ENCODE results near the gene WNT3A.

DNA sequence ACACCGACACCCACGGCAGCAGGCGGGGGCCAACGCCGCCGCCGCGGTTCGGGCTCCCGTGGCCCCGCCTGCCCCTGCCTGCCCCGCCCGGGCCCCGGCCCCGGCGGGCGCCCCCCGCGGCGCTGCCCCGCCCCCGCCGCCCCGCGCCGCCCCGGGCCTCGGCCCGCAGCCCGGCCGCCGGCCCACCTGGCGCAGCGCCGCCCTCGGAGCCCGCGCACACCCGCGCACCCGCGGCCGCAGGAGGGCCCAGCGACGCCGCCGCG, at the start of gene WNT3A:
- TF ChIP-seq, protein P1, sequence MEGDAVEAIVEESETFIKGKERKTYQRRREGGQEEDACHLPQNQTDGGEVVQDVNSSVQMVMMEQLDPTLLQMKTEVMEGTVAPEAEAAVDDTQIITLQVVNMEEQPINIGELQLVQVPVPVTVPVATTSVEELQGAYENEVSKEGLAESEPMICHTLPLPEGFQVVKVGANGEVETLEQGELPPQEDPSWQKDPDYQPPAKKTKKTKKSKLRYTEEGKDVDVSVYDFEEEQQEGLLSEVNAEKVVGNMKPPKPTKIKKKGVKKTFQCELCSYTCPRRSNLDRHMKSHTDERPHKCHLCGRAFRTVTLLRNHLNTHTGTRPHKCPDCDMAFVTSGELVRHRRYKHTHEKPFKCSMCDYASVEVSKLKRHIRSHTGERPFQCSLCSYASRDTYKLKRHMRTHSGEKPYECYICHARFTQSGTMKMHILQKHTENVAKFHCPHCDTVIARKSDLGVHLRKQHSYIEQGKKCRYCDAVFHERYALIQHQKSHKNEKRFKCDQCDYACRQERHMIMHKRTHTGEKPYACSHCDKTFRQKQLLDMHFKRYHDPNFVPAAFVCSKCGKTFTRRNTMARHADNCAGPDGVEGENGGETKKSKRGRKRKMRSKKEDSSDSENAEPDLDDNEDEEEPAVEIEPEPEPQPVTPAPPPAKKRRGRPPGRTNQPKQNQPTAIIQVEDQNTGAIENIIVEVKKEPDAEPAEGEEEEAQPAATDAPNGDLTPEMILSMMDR (IDR thresholded peaks at IDR 0.05): no peak
- TF ChIP-seq POLR2A (IDR thresholded peaks at IDR 0.05): no peak
- no peak for TF ChIP-seq POLR2AphosphoS5 (IDR thresholded peaks at IDR 0.05)

Data from upper lobe of left lung (tissue), 4 donors.